Amniotic stem cell (primary cell): Measurements from ENCODE around the gene EHD3.

ENCODE experiments used
- DNase-seq: peaks from one replicate; lab custom pipeline; 2025; lab: John Stamatoyannopoulos, UW

EHD3 gene

DNA sequence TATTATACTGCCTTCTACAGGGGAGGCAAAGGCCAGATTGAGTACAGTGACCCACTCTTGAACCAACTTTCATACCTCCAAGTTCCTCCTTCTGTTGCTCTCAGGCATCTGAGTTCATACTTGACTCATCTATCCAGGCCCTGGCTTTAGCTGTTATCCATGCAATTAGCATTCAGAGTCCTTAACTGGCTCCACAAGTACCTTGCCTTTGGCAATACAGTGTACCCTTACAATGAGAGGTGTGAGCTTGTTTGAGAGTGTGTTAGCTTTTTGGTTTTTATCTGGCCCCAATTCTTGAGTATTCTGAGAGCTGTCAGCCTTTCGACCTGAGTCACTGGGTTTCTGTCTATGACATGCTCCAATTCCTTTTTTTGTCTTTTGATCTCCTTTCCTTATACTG lies 60.2 kb downstream of the EHD3 start:
- no peak for DNase-seq

DNA sequence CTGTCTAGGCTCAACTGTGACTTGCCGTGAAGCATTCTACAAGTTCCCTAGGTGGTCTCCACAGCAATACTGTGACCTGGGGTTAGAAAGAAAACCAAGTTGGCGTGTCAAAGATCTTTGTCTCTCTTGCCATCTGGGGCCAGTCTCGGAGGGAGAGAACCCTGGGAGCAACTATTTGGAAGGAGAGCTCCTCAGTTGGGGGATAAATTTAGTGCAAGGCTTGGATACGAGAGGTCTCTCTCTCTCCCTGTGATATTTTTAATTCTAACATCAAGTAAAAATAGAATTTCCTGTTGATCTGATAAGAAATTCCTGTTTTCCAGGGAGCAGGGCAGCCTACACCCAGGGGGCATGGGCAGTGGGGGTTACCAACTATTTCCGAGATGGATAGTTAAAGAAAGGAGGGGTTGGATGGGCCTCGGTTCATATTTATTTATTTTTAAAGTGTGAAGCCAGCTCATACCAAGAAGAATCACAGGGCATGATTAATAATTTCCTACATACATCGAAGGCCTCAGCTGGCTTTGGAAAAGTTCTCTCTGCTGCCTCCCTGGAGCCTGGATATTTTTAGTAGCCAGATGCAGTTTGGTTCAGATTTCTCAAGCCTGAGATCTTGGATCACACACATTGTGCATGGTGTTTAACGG lies 62.8 kb downstream of the EHD3 start:
- DNase-seq: peak; percentile 52

DNA sequence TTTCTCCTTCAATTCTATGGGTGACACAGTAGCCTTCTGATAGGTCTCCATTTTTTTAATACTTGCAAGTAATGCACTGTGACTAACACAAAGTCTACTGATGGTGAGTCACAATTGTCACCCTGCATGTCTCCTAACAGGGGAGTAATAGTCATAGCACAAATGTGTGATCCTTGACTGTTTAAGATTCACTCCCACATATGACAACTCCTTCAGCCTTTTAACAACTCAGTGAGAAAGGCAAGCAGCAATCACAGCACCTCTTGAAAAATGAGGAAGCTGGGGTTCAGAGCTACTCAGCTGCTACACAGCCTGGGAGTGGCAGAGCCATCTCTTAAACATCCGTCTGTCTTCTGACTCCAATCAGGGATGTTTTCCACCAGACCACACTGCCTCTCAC lies 63.8 kb downstream of the EHD3 start:
- no peak for DNase-seq

DNA sequence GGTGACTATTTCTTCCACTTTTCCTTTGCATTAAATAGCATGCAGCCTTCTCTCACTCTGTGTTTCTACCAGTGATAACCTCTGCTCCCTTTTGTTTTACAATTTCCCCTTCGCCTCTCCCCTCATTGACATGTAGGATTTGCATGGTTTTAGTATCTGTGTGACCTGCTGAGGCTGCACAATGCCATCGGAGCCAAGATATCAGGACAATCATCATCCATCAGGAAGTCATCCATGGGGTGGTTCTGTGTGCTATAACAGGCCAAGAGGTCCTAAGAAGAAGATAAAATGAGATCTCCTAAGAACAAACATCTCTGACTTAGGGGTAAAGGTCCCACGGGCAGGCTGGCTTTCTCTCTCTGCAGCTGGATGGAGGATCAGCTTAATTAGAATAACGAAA lies 65.6 kb downstream of the EHD3 start:
- DNase-seq: no peak

DNA sequence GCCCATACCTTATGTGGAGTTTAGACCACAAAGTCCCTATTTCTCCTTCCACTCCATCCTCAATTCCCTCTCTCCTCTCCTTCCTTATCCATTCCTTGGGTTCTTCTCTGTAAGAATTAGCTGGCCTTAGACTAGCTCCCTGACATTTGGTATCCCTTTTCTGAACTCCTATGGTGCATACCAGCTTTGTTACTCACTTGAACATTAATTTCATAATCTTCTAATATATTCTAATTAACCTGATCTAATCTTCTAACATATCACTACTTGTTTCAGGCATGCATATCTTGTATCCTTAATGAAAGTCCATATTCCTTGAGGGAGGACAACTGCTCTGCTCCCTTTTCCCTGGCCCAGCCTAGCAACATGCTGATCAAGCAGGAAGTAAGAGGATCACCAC lies 66.4 kb downstream of the EHD3 start:
- no peak for DNase-seq

DNA sequence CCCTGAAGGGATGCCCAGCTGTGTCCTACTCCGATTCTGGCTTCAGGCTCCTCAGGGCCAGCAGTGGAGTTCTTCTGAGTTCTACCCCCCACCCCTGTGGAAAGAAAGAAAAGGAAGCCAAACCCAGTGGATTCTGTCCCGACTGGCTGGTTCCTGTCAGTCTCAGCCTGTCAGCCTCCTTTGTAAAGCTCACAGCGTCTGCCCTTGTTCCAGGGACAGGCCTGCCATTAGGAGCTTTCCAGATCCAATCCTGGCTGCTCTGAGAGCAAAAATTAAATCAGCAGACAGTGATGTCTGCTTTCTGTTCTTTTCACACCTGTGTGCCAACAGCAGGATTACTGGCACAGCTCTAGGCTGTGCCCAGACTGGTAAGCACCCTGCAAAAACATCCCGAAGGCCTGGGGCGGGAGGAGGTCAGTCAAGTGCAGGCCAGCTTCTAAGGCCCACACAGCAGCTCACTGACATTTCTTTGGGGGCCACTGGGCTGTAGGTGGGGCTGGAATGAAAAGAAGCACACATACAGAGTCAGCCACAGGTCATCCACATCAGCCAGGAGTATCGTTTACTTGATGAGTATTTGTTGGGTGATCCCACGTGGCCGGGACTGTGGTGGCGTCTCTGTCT lies 69.1 kb downstream of the EHD3 start:
- DNase-seq: no peak

DNA sequence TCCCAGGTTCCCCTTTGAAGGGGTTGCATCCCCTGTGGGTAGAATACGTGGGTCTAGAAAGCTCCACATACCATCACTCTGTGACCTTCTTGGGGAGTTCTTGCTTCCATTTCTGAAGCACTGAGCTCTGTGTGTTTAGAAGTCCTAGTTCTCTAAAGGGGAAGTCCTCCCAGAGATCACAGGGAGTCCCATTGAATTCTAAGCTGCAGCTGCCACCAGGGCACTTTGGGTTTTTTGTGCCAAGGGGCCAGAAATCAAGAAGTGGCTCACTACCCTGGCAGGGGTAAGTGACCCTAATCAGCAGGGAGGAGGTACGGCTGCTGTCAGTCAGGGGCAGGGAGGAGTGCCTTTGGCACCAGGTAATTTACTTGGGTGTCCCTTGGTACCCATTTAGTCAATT lies 70.9 kb downstream of the EHD3 start:
- no peak for DNase-seq

DNA sequence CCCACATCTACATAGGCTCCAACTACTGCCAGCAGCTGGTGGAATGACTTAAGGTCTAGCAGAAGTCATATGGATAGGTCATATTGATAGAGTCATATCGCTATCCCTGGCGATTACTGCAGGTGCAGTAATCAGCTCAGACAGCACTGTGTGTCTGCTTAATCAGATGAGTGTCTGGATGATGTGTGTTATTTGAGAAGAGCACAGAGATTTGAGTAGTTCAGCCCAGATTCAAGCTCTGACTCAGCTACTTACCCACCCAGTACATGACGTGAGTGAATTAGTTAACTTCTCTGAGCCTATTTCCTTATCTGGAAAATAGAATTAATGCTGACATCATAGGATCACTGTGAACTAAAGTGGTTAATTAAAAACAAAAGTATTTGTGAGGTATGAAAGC lies 78.9 kb downstream of the EHD3 start:
- peak; percentile 21 for DNase-seq

DNA sequence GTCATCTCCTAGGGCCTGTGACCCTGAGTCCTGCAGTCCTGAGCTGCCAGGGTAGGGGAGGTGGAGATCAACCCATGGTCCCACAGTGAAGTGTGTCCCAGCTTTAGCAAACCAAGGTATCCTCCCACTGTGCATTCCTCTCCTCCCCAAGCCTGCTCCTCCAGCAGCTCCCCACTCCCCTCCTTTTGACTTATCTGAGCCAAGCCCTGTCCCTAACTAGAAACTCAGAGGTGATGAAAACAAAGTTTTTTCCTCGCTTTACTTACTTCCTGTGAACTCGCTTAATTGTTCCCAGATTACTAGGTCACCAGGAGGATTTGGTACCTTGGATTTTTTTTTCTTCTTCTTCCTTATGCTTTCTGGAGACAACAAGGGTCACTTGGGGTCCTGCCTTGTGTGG lies 80.8 kb downstream of the EHD3 start:
- DNase-seq: no peak

DNA sequence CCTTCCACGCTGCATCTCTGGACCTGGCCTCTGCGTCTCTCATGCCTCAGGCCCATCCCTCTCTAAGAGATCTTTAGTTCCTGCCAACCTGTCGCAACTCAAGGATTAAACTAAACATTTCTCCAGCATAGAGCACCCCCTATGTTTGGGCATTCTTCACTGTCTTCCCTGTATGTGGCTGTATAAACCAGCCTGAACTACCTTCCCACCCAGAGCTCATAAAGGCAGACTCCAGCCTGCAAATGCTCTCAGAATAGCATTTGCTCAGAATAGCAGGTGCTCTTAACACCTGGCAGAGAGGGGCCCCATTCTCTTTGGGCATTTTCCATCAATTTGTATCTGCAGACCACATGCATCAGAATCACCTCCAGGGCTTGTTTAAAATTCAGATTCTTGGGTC lies 83.4 kb downstream of the EHD3 start:
- DNase-seq: no peak

DNA sequence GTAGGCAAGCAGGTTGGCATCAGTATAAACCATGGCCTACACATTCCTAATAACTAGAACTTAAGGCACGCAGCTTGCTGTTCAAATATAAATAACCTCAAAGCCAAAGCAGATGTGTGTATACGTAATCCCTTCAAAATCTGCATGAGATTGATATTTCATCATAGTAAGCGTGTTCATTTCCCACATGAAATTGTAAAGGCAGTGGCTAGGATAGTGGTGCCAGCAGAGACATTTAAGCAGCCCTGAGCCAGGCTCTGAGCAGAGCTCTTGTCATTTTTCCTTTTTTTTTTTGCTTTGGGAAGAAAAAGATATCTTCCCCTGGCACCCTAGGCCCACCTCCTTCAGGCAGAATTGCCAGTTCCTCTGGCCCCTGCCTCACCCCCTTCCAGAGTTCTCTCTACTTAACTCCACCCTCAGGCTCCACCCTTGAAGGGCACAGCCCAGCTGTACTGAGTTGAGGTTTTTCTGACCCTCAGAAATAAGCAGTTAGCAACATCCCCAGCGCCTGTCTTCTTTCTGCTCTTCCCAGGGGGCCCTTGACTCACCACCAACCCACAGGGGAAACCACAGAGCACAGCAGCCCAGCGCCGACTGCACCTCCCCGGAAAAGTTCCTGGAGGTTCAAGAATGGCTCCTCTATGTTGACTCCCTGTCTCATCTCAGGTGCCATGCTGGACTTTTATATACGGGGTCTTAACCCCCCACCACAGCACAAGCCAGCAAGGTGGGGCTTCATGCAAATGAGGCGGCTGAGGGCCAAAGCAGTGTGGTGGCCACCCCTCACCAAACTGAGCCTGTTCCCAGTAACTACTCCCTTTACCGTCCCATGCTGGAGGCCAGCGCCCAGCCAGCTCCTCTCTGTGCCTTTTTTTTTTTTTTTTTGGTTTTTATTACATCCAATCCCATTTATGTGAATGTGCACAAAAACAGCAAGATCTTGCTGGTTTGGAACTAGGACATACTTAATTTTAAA lies 84.7 kb downstream of the EHD3 start:
- DNase-seq: peak; percentile 19
